ENCODE measurements around the gene ELOVL3.

DNA sequence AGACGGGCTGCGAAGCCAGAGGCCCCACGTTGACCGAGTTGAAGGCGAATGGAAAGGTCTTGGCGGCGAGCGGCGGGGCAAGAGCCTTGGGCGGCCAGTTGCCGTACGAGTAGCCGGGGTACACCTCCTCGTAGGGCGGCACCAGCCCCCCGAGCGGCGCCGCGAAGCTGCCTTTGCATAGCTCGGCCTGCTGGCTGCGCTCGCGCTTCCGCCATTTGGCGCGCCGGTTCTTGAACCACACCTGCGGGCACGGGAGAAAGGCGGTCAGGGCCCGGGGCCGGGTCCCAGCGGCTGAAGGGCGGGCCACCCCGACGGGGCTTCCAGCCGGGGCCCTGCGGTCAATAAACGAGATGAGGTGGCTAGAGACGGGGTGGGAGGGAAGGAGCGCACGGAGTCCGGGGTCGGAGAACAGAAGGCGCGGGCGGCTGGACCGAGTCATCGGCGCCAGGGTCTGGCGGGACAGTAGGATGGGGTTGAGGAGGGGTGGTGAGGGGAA lies 4.8 kb downstream of the ELOVL3 start:
- TF ChIP-seq, protein P1, sequence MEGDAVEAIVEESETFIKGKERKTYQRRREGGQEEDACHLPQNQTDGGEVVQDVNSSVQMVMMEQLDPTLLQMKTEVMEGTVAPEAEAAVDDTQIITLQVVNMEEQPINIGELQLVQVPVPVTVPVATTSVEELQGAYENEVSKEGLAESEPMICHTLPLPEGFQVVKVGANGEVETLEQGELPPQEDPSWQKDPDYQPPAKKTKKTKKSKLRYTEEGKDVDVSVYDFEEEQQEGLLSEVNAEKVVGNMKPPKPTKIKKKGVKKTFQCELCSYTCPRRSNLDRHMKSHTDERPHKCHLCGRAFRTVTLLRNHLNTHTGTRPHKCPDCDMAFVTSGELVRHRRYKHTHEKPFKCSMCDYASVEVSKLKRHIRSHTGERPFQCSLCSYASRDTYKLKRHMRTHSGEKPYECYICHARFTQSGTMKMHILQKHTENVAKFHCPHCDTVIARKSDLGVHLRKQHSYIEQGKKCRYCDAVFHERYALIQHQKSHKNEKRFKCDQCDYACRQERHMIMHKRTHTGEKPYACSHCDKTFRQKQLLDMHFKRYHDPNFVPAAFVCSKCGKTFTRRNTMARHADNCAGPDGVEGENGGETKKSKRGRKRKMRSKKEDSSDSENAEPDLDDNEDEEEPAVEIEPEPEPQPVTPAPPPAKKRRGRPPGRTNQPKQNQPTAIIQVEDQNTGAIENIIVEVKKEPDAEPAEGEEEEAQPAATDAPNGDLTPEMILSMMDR (IDR thresholded peaks at IDR 0.05), result peak in 1 of 3 donors; percentile 19
- TF ChIP-seq POLR2AphosphoS5 (IDR thresholded peaks at IDR 0.05) (no peak), POLR2A (IDR thresholded peaks at IDR 0.05) (no peak)
